K562 (cell line): Measurements from ENCODE around the gene FBXL13. TPM values are rescaled to one million over a fixed set of nuclear protein-coding genes. Genes with fewer than 3 reads are reported as not detected.

Experiments used
- CBFA2T3 ChIP-seq: fragments of 450-650 bp; IDR thresholded peaks from 2 replicates; pipeline ENCODE4 v1.6.1; 2017
- CBX5 ChIP-seq: IDR thresholded peaks from 2 replicates; pipeline ENCODE4 v1.6.1; 2014; ENCODE audit warnings: low read depth, borderline replicate concordance
- CSDE1 ChIP-seq, 2 experiments: fragments of 450-650 bp; IDR thresholded peaks; 2 replicates each; pipeline ENCODE4 v1.6.1; 2016; ENCODE audit warnings: mild to moderate bottlenecking in 1 of 2
- DPF2 ChIP-seq: fragments of 450-650 bp; IDR thresholded peaks from 2 replicates; pipeline ENCODE4 v1.6.1; 2016
- HMG20B ChIP-seq: fragments of 250-450 bp; sonication (Bioruptor Pico); IDR thresholded peaks from 2 replicates; pipeline ENCODE4 v1.5.0; 2021; ENCODE audit warnings: mild to moderate bottlenecking
- KAT2B ChIP-seq: IDR thresholded peaks from one replicate; pipeline ENCODE4 v1.6.1; 2012; ENCODE audit warnings: low read depth, mild to moderate bottlenecking, control low read depth, inconsistent platforms, low read length, moderate library complexity
- LEF1 ChIP-seq: fragments of 450-650 bp; IDR thresholded peaks from 2 replicates; pipeline ENCODE4 v1.6.1; 2016; ENCODE audit warnings: mild to moderate bottlenecking
- MEF2A ChIP-seq: IDR thresholded peaks from 2 replicates; pipeline ENCODE4 v1.6.1; 2011; ENCODE audit warnings: low read depth, mild to moderate bottlenecking, low read length, moderate library complexity; ENCODE audit not compliant: control insufficient read depth
- MTA2 ChIP-seq: fragments of 450-650 bp; IDR thresholded peaks from 2 replicates; pipeline ENCODE4 v1.6.1; 2016; ENCODE audit warnings: low read depth
- NCOA2 ChIP-seq, 2 experiments: fragments of 450-650 bp; IDR thresholded peaks; 2 replicates each; pipeline ENCODE4 v1.6.1; 2018; ENCODE audit warnings: mild to moderate bottlenecking in 2 of 2, moderate library complexity in 1 of 2; ENCODE audit not compliant: partially characterized antibody in 2 of 2
- PCBP2 ChIP-seq: fragments of 200-400 bp; formaldehyde crosslinking; IDR thresholded peaks from 2 replicates; pipeline ENCODE4 v1.6.1; 2018; ENCODE audit warnings: low read length, low read depth, mild to moderate bottlenecking, moderate library complexity; ENCODE audit not compliant: poor library complexity, severe bottlenecking
- RCOR1 ChIP-seq, 2 experiments: IDR thresholded peaks; 2 replicates each; pipeline ENCODE4 v1.6.1; 2012; ENCODE audit warnings: low read depth in 2 of 2, low read length in 2 of 2, borderline replicate concordance in 1 of 2, improper control_type of control experiment in 1 of 2
- SMARCE1 ChIP-seq: fragments of 450-650 bp; IDR thresholded peaks from 2 replicates; pipeline ENCODE4 v1.7.1; 2016; ENCODE audit warnings: mild to moderate bottlenecking
- STAT5B ChIP-seq: fragments of 250-450 bp; sonication (Bioruptor Pico); IDR thresholded peaks from 2 replicates; pipeline ENCODE4 v1.8.0; 2021; ENCODE audit warnings: mild to moderate bottlenecking, inconsistent platforms
- TCF7 ChIP-seq: sonication (generic); IDR thresholded peaks from 2 replicates; pipeline ENCODE4 v1.6.1; 2016; ENCODE audit warnings: antibody characterized with exemption, borderline replicate concordance
- ZBTB17 ChIP-seq: fragments of 450-650 bp; formaldehyde crosslinking; IDR thresholded peaks from 2 replicates; pipeline ENCODE4 v1.4.0; 2020; ENCODE audit warnings: mild to moderate bottlenecking
- ZNF143 ChIP-seq: sonication (generic); formaldehyde crosslinking; IDR thresholded peaks from 2 replicates; pipeline ENCODE4 v1.9.0; 2022; ENCODE audit warnings: mild to moderate bottlenecking, missing genetic modification reagents
- ZNF324 ChIP-seq: fragments of 250-450 bp; sonication (Bioruptor Pico); IDR thresholded peaks from 2 replicates; pipeline ENCODE4 v1.4.0; 2020; ENCODE audit warnings: mild to moderate bottlenecking
- ZNF384 ChIP-seq: IDR thresholded peaks from 2 replicates; pipeline ENCODE4 v1.6.1; 2012; ENCODE audit warnings: low read depth, low read length, improper control_type of control experiment
- ZNF699 ChIP-seq: fragments of 250-450 bp; sonication (Bioruptor Pico); IDR thresholded peaks from 2 replicates; pipeline ENCODE4 v1.8.0; 2021; ENCODE audit warnings: mild to moderate bottlenecking, moderate library complexity; ENCODE audit not compliant: insufficient replicate concordance
- ZSCAN32 ChIP-seq: fragments of 450-650 bp; formaldehyde crosslinking; IDR thresholded peaks from 2 replicates; pipeline ENCODE4 v1.4.0; 2020; ENCODE audit warnings: mild to moderate bottlenecking, moderate library complexity
- polyA plus RNA-seq, 8 experiments: library from polyadenylated mRNA; depleted of rRNA in 4 of 8; stranded (reverse) in 5 of 8; unstranded in 3 of 8; fragments of >200 nt; fragmentation: Nextera tagmentation in 2 of 8; fragmentation: Illumina TruSeq in 1 of 8; extraction: Ambion mirVana in 2 of 8; extraction: Trizol in 1 of 8; gene quantifications; 2 replicates each; pipeline versions ENCODE4 v1.2.1 to v1.2.3, GENCODE V29; 2011 to 2014; ENCODE audit warnings: inconsistent platforms in 1 of 8, missing spikeins in 1 of 8
- total RNA-seq, 7 experiments: library from RNA; depleted of rRNA in 6 of 7; stranded (reverse); fragments of >200 nt in 6 of 7; fragmentation: Illumina TruSeq in 2 of 7; extraction: Trizol in 2 of 7; gene quantifications; 2 replicates each; pipeline versions ENCODE4 v1.2.1 to v1.2.3, GENCODE V29; 2011 to 2021; ENCODE audit warnings: low replicate concordance in 1 of 7
- TF ChIP-seq, protein P1 (sequence below): fragments of 250-450 bp; sonication (Bioruptor Pico); IDR thresholded peaks from 2 replicates; pipeline ENCODE4 v1.5.0; 2021
- TF ChIP-seq, protein P2 (sequence below): fragments of 450-650 bp; IDR thresholded peaks from 2 replicates; pipeline ENCODE4 v1.7.1; 2018; ENCODE audit warnings: mild to moderate bottlenecking, low read depth; ENCODE audit not compliant: partially characterized antibody
- TF ChIP-seq, protein P3 (sequence below), 2 experiments: fragments of 200-800 bp in 1 of 2; sonication (Bioruptor generic) in 1 of 2; sonication (generic) in 1 of 2; formaldehyde crosslinking in 1 of 2; IDR thresholded peaks in 1 of 2; conservative IDR thresholded peaks in 1 of 2; 2 replicates each; pipeline versions ENCODE4 v1.5.0 to v1.6.1; 2016 to 2020; ENCODE audit warnings: missing compliant biosample characterization in 1 of 2, missing genetic modification characterization in 1 of 2, missing genetic modification reagents in 1 of 2
- TF ChIP-seq, protein P4 (sequence below): fragments of 250-450 bp; sonication (Bioruptor Pico); IDR thresholded peaks from 2 replicates; pipeline ENCODE4 v1.4.0; 2020; ENCODE audit warnings: mild to moderate bottlenecking, moderate library complexity

The FBXL13 gene
- total and polyA plus RNA-seq, 9 of the 15 experiments (the other 6 are each of a cell fraction or from before 2014, with no cell fraction given) = 16.3 to 55.0 (median 25.4) TPM

DNA sequence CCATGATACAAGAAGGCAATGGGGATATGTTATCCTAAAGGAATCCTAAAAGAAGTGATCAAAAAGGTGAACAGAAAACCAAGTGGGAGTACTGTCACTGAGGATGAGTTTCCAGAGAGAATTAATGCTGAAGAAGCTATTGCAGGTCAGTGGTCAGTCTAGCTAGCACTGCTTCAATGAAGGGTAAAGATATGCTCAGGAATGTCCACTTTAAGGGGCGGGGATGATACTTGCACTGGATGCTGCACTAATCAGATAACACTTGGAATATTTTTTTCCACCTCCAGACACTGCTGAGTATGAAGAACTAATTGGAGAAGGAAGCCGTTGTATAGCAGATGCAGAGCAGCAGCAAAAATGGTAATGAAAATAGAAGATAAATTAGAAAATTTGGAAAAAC, 86.5 kb downstream of the FBXL13 start (continued):
- TF ChIP-seq, protein P1, sequence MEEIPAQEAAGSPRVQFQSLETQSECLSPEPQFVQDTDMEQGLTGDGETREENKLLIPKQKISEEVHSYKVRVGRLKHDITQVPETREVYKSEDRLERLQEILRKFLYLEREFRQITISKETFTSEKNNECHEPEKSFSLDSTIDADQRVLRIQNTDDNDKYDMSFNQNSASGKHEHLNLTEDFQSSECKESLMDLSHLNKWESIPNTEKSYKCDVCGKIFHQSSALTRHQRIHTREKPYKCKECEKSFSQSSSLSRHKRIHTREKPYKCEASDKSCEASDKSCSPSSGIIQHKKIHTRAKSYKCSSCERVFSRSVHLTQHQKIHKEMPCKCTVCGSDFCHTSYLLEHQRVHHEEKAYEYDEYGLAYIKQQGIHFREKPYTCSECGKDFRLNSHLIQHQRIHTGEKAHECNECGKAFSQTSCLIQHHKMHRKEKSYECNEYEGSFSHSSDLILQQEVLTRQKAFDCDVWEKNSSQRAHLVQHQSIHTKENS (CRISPR knock-in tag) = no peak
- TF ChIP-seq NCOA2 (IDR thresholded peaks at IDR 0.05; ENCODE audit: partially characterized antibody in 2 of 2) (no peak), CSDE1 (IDR thresholded peaks at IDR 0.05) (no peak), SMARCE1 (no peak), HMG20B (CRISPR knock-in tag) (no peak), ZNF143 (CRISPR knock-in tag) (no peak), MTA2 (no peak), TCF7 (no peak), ZNF384 (no peak), KAT2B (no peak), DPF2 (no peak), ZNF324 (CRISPR knock-in tag) (no peak), STAT5B (CRISPR knock-in tag) (no peak), ZSCAN32 (no peak), MEF2A (no peak), PCBP2 (no peak), LEF1 (no peak), RCOR1 (IDR thresholded peaks at IDR 0.05; ENCODE audit: borderline replicate concordance in 1 of 2, low read depth in 2 of 2, low read length in 2 of 2) (peak in 1 of 2 experiments; percentile 60; a peak in 1 of 4 replicates), CBFA2T3 (peak; percentile 28; the same call in 1 of the 2 replicates), ZBTB17 (CRISPR knock-in tag) (no peak), ZNF699 (CRISPR knock-in tag) (no peak), CBX5 (no peak)
- TF ChIP-seq, protein P2, sequence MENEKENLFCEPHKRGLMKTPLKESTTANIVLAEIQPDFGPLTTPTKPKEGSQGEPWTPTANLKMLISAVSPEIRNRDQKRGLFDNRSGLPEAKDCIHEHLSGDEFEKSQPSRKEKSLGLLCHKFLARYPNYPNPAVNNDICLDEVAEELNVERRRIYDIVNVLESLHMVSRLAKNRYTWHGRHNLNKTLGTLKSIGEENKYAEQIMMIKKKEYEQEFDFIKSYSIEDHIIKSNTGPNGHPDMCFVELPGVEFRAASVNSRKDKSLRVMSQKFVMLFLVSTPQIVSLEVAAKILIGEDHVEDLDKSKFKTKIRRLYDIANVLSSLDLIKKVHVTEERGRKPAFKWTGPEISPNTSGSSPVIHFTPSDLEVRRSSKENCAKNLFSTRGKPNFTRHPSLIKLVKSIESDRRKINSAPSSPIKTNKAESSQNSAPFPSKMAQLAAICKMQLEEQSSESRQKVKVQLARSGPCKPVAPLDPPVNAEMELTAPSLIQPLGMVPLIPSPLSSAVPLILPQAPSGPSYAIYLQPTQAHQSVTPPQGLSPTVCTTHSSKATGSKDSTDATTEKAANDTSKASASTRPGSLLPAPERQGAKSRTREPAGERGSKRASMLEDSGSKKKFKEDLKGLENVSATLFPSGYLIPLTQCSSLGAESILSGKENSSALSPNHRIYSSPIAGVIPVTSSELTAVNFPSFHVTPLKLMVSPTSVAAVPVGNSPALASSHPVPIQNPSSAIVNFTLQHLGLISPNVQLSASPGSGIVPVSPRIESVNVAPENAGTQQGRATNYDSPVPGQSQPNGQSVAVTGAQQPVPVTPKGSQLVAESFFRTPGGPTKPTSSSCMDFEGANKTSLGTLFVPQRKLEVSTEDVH = peak; percentile 3
- TF ChIP-seq, protein P3, sequence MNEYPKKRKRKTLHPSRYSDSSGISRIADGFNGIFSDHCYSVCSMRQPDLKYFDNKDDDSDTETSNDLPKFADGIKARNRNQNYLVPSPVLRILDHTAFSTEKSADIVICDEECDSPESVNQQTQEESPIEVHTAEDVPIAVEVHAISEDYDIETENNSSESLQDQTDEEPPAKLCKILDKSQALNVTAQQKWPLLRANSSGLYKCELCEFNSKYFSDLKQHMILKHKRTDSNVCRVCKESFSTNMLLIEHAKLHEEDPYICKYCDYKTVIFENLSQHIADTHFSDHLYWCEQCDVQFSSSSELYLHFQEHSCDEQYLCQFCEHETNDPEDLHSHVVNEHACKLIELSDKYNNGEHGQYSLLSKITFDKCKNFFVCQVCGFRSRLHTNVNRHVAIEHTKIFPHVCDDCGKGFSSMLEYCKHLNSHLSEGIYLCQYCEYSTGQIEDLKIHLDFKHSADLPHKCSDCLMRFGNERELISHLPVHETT (CRISPR knock-in tag; conservative IDR thresholded peaks at IDR 0.05 in 1 of 2, IDR thresholded peaks at IDR 0.05 in 1 of 2) = no peak
- TF ChIP-seq, protein P4, sequence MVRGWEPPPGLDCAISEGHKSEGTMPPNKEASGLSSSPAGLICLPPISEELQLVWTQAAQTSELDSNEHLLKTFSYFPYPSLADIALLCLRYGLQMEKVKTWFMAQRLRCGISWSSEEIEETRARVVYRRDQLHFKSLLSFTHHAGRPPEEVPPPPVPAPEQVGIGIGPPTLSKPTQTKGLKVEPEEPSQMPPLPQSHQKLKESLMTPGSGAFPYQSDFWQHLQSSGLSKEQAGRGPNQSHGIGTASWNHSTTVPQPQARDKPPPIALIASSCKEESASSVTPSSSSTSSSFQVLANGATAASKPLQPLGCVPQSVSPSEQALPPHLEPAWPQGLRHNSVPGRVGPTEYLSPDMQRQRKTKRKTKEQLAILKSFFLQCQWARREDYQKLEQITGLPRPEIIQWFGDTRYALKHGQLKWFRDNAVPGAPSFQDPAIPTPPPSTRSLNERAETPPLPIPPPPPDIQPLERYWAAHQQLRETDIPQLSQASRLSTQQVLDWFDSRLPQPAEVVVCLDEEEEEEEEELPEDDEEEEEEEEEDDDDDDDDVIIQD (CRISPR knock-in tag) = no peak
